ENCODE data around the gene SPTAN1.

Gene SPTAN1

GRCh38 chr9:128553728-128554127 is 1.3 kb downstream of the SPTAN1 start:
- 31 to 35% methylated on average over 4 to 5 of the region's 6 CpGs for WGBS, 2 experiments (ENCODE audit: insufficient coverage in 2 of 2)
- Histone ChIP-seq H3K36me3 (ENCODE audit: control insufficient read depth, insufficient read depth, low read length) (no peaks in the 10 kb centered on the region), H3K4me1 (ENCODE audit: control insufficient read depth, insufficient read depth, low read length, poor library complexity, severe bottlenecking) (peaks cover 48% of the 10 kb centered on the region), H3K27ac (ENCODE audit: low read depth, low read length, severe bottlenecking) (peak overlapping the region; percentile 91), H3K4me3 (ENCODE audit: extremely low read depth, insufficient read depth, low read length, poor library complexity, severe bottlenecking) (peak overlapping the region; percentile 79), H3K9me3 (ENCODE audit: control insufficient read depth, low read length) (no peaks in the 10 kb centered on the region)

DNA sequence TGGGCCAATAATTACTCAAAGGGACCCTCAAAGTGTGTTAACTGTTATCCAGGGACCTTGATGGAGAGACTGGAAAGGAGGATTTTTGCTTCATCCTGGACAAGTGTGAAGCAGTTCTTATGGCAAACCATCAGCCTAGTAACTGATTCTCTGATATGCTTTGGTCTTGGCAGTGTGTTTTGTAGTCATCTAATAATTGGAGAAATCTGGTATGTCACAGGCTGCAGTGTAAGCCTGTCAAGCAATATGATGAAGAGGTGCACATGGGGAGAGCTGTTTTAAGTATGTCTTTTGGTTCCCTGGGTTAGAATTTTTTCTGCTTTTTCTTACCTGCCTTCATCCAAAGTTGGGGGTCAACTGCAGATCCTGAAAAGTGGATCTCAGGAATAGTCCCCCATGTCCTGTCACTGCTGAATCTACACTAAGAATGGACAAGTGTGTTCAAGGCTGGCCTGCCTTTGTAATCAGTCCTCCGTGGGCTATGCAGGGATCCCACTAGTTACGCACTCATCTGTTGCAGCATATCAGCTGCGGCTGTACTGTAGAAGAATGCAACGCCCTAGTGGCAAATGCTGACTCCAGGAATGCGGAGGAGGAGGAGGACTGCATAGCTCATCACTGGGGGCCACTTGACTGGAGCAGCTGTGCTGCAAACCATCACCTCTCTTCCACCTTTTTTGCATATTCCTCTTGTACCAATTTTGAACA is 1.9 kb downstream of the SPTAN1 start:
- WGBS, 2 experiments (ENCODE audit: insufficient coverage in 2 of 2) = 0 to 9% methylated on average over 3 to 5 of the region's 5 CpGs
- H3K9me3 ChIP-seq (ENCODE audit: control insufficient read depth, low read length) = no peaks in the 10 kb centered on the region
- peak overlapping the region; percentile 91 for H3K27ac ChIP-seq (ENCODE audit: low read depth, low read length, severe bottlenecking)
- H3K36me3 ChIP-seq (ENCODE audit: control insufficient read depth, insufficient read depth, low read length) = no peaks in the 10 kb centered on the region
- peak overlapping the region; percentile 79 for H3K4me3 ChIP-seq (ENCODE audit: extremely low read depth, insufficient read depth, low read length, poor library complexity, severe bottlenecking)
- peaks cover 53% of the 10 kb centered on the region for H3K4me1 ChIP-seq (ENCODE audit: control insufficient read depth, insufficient read depth, low read length, poor library complexity, severe bottlenecking)

DNA sequence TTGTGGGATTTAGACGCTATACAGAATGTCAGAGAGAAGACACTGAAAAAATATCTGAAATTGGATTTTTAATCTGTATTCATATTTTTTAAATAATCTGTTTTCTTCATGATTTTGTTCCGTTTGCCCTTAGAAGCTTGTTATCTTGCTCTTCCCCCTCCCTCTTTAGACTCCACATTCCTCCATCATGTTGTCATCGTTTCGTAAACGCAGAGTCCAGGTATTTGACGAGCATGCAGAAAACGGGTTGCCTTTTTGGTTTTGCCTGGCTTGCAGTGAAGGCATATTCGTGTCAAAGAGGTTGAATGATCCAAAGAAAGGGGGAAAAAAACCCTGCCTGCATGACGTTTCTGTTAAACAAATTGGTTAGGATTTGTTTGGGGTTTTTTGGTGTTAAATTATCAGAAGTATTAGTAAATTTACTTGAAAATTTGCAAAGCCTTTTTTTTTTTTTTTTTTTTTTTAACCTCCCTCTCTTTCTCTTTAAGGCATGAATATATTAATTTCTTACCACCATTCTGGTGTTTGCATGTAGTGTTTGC is 2.9 kb downstream of the SPTAN1 start:
- 0 to 8% methylated on average over 2 to 7 of the region's 9 CpGs for WGBS, 2 experiments (ENCODE audit: insufficient coverage in 2 of 2)
- Histone ChIP-seq H3K27ac (ENCODE audit: low read depth, low read length, severe bottlenecking) (peak overlapping the region; percentile 91), H3K4me1 (ENCODE audit: control insufficient read depth, insufficient read depth, low read length, poor library complexity, severe bottlenecking) (peaks cover 44% of the 10 kb centered on the region), H3K36me3 (ENCODE audit: control insufficient read depth, insufficient read depth, low read length) (no peaks in the 10 kb centered on the region), H3K9me3 (ENCODE audit: control insufficient read depth, low read length) (no peaks in the 10 kb centered on the region), H3K4me3 (ENCODE audit: extremely low read depth, insufficient read depth, low read length, poor library complexity, severe bottlenecking) (peak overlapping the region; percentile 79)

DNA sequence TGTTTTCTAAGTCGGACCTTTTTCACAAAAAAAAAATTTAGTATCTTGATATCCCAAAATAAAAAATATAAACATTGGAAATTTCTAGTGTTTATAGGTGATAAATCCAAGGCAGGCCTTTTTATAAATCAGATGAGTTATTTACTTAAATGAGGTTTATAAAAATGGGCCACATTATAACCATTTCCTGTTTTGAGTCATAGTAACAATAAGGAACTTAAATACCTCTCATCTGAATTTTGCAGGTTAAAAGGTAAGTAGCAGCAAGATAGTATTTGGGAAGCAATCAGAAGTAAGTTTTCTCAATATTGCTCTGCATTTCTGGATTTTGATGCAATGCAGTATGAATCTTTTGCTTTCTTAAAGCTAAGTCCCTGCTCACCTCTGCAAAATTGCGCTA is 3.9 kb downstream of the SPTAN1 start:
- Histone ChIP-seq H3K4me1 (ENCODE audit: control insufficient read depth, insufficient read depth, low read length, poor library complexity, severe bottlenecking) (peaks cover 34% of the 10 kb centered on the region), H3K4me3 (ENCODE audit: extremely low read depth, insufficient read depth, low read length, poor library complexity, severe bottlenecking) (no peak overlapping the region), H3K36me3 (ENCODE audit: control insufficient read depth, insufficient read depth, low read length) (no peaks in the 10 kb centered on the region), H3K27ac (ENCODE audit: low read depth, low read length, severe bottlenecking) (no peak overlapping the region), H3K9me3 (ENCODE audit: control insufficient read depth, low read length) (no peaks in the 10 kb centered on the region)
- WGBS, 2 experiments (ENCODE audit: insufficient coverage in 2 of 2) = 100% methylated on average over 1 of the region's 2 CpGs

DNA sequence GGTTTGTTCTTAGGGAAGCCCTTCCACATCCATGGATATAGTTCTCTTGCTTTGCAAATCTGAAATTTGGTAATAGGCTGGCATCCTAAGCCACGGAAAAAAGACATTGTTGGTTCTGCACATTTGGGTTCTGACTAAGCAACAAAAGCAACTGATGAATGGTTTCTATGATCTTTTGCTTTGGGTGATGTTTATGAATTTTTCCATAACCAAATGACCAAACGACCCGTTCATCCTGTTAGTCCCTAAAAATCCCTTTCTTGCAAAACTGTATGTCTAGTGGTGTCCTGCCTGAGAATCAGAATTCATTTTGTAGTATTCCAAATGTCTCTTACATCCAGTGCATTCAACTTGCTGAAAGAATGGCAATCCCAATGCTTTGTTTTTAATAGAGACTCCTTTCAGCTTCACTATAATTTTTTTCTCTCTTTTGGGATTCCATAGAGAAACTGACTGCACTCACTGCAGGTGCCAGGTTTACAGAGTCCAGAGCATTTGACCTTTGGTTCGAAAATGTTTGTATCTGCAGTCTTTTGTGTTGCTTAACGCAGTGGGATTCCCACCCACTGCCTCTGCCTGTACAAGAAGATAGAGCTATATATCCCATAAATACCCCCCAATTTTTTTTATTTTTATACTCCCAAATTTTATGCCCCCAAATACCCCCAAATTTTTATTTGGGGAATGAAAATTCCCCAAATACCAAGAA is 4.7 kb downstream of the SPTAN1 start:
- H3K36me3 ChIP-seq (ENCODE audit: control insufficient read depth, insufficient read depth, low read length) = peaks cover 1% of the 10 kb centered on the region
- H3K9me3 ChIP-seq (ENCODE audit: control insufficient read depth, low read length) = no peaks in the 10 kb centered on the region
- WGBS, 2 experiments (ENCODE audit: insufficient coverage in 2 of 2) = 91 to 97% methylated on average over 3 to 4 of the region's 5 CpGs
- no peak overlapping the region for H3K27ac ChIP-seq (ENCODE audit: low read depth, low read length, severe bottlenecking)
- H3K4me3 ChIP-seq (ENCODE audit: extremely low read depth, insufficient read depth, low read length, poor library complexity, severe bottlenecking) = no peak overlapping the region
- H3K4me1 ChIP-seq (ENCODE audit: control insufficient read depth, insufficient read depth, low read length, poor library complexity, severe bottlenecking) = peaks cover 29% of the 10 kb centered on the region

DNA sequence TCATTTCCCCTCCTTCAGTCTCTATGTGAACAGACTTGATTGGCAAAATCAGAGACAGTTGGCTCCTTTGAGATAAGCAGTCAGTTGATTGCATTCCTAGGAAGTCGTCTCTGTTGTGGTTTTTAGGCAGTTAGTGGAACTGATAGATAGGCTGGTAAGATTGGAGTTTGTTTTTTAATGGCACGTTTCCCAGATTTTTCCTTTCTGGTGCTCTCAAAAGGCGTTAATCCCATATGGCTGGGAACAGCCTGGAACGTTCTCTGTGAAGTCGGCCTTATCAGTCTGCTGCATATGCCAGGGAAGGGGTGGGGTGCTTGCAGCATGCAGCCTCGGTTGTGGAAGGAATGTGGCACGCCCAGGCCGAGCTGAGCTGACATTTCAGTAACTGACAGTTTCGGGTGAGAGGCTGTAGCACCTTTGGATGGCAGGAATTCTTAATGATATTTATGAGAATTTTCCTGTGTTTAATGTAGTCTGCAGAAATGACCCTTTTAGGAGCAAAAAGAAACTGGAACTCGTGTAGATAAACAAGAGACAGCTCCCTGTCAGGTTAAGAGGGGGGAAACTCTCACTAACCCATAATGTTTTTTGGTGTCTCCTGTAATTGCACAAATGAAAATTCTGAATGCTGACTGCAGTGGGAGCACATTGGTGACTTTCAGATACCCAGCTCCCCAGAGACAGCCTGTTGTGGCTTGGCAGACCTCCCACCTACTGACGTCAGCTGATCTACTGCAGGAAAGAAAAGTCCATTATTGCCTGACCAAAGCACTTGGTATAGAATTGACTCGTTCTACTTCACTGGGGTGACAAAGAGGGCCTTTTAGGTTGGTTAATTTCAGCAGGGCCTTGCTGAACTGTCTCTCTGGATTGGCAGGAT is 6.3 kb downstream of the SPTAN1 start:
- peaks cover 27% of the 10 kb centered on the region for H3K4me1 ChIP-seq (ENCODE audit: control insufficient read depth, insufficient read depth, low read length, poor library complexity, severe bottlenecking)
- 16 to 34% methylated on average over 9 to 10 of the region's 12 CpGs for WGBS, 2 experiments (ENCODE audit: insufficient coverage in 2 of 2)
- H3K4me3 ChIP-seq (ENCODE audit: extremely low read depth, insufficient read depth, low read length, poor library complexity, severe bottlenecking) = no peak overlapping the region
- H3K27ac ChIP-seq (ENCODE audit: low read depth, low read length, severe bottlenecking) = peak overlapping the region; percentile 68
- peaks cover 10% of the 10 kb centered on the region for H3K36me3 ChIP-seq (ENCODE audit: control insufficient read depth, insufficient read depth, low read length)
- H3K9me3 ChIP-seq (ENCODE audit: control insufficient read depth, low read length) = no peaks in the 10 kb centered on the region

DNA sequence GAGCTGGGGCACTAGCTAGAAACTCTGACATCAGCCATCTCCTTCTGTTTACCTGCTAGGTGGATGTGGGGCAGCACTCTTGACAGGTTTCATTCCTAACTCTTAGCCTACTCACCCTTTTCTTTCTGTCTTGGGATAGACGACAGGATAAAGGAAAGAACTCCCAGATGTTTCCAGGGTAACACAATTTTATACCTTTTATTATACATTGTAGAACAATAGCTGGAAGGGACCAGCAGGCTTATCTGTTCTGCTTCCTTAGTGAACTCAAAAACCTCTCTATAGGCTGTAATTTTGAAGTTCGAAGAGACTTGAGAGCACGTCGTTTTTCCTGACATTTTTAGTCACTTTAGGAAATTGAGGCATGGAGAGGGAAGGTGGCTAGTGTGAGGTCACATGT is 13.2 kb downstream of the SPTAN1 start:
- H3K36me3 ChIP-seq (ENCODE audit: control insufficient read depth, insufficient read depth, low read length) = peaks cover 62% of the 10 kb centered on the region
- peak overlapping the region; percentile 36 for H3K27ac ChIP-seq (ENCODE audit: low read depth, low read length, severe bottlenecking)
- 92 to 100% methylated on average over 1 to 2 of the region's 4 CpGs for WGBS, 2 experiments (ENCODE audit: insufficient coverage in 2 of 2)
- no peaks in the 10 kb centered on the region for H3K4me1 ChIP-seq (ENCODE audit: control insufficient read depth, insufficient read depth, low read length, poor library complexity, severe bottlenecking)
- H3K4me3 ChIP-seq (ENCODE audit: extremely low read depth, insufficient read depth, low read length, poor library complexity, severe bottlenecking) = no peak overlapping the region
- H3K9me3 ChIP-seq (ENCODE audit: control insufficient read depth, low read length) = no peaks in the 10 kb centered on the region

GRCh38 chr9:128568470-128569078 is 16.2 kb downstream of the SPTAN1 start:
- Histone ChIP-seq H3K9me3 (ENCODE audit: control insufficient read depth, low read length) (no peaks in the 10 kb centered on the region), H3K36me3 (ENCODE audit: control insufficient read depth, insufficient read depth, low read length) (peaks cover 78% of the 10 kb centered on the region), H3K27ac (ENCODE audit: low read depth, low read length, severe bottlenecking) (no peak overlapping the region), H3K4me1 (ENCODE audit: control insufficient read depth, insufficient read depth, low read length, poor library complexity, severe bottlenecking) (no peaks in the 10 kb centered on the region), H3K4me3 (ENCODE audit: extremely low read depth, insufficient read depth, low read length, poor library complexity, severe bottlenecking) (no peak overlapping the region)
- WGBS, 2 experiments (ENCODE audit: insufficient coverage in 2 of 2) = 95 to 99% methylated on average over 5 to 7 of the region's 8 CpGs

- Histone ChIP-seq H3K4me1 (ENCODE audit: control insufficient read depth, insufficient read depth, low read length, poor library complexity, severe bottlenecking) (no peaks in the 10 kb centered on the region), H3K9me3 (ENCODE audit: control insufficient read depth, low read length) (no peaks in the 10 kb centered on the region), H3K36me3 (ENCODE audit: control insufficient read depth, insufficient read depth, low read length) (peaks cover 88% of the 10 kb centered on the region), H3K4me3 (ENCODE audit: extremely low read depth, insufficient read depth, low read length, poor library complexity, severe bottlenecking) (no peak overlapping the region), H3K27ac (ENCODE audit: low read depth, low read length, severe bottlenecking) (no peak overlapping the region)
- 97 to 100% methylated on average over 2 to 3 of the region's 4 CpGs for WGBS, 2 experiments (ENCODE audit: insufficient coverage in 2 of 2)
These were observed 23.1 kb downstream of the SPTAN1 start for GRCh38 chr9:128575469-128575868.

- no peaks in the 10 kb centered on the region for H3K9me3 ChIP-seq (ENCODE audit: control insufficient read depth, low read length)
- H3K27ac ChIP-seq (ENCODE audit: low read depth, low read length, severe bottlenecking) = no peak overlapping the region
- H3K4me3 ChIP-seq (ENCODE audit: extremely low read depth, insufficient read depth, low read length, poor library complexity, severe bottlenecking) = no peak overlapping the region
- H3K4me1 ChIP-seq (ENCODE audit: control insufficient read depth, insufficient read depth, low read length, poor library complexity, severe bottlenecking) = no peaks in the 10 kb centered on the region
- peaks cover 89% of the 10 kb centered on the region for H3K36me3 ChIP-seq (ENCODE audit: control insufficient read depth, insufficient read depth, low read length)
- 100% methylated on average over 2 of the region's 2 CpGs for WGBS, 2 experiments (ENCODE audit: insufficient coverage in 2 of 2)
These were observed 23.5 kb downstream of the SPTAN1 start for GRCh38 chr9:128575916-128576315.

All from mesodermal cell (in vitro differentiated cells).